IgD-negative memory B cell (primary cell): Measurements from ENCODE around the gene CATSPER1. TPM values are rescaled to one million over a fixed set of nuclear protein-coding genes. Genes with fewer than 3 reads are reported as not detected.
"Not testable (repeated sequence)": the region's sequence is repeated elsewhere in the genome, so short reads cannot be mapped to it uniquely, and the experiment has no call there.

ENCODE experiments used
- H3K27ac Mint-ChIP-seq, 3 donors: one replicate each; pipeline ENCODE4 v1.8.0; 2020 to 2022; ENCODE audit warnings: mild to moderate bottlenecking in 3 of 3, mixed read lengths in 3 of 3, moderate library complexity in 1 of 3
- H3K27me3 Mint-ChIP-seq: one replicate; pipeline ENCODE4 v1.8.0; 2021; ENCODE audit warnings: mixed read lengths
- H3K36me3 Mint-ChIP-seq: one replicate; pipeline ENCODE4 v1.8.0; 2020; ENCODE audit warnings: mild to moderate bottlenecking, mixed read lengths
- H3K4me1 Mint-ChIP-seq, 3 donors: one replicate each; pipeline ENCODE4 v1.8.0; 2020 to 2022; ENCODE audit warnings: mixed read lengths in 3 of 3, mild to moderate bottlenecking in 1 of 3
- H3K4me3 Mint-ChIP-seq, 4 donors: one replicate each; pipeline ENCODE4 v1.8.0; 2020 to 2022; ENCODE audit warnings: mild to moderate bottlenecking in 4 of 4, mixed read lengths in 4 of 4, moderate library complexity in 3 of 4
- H3K9me3 Mint-ChIP-seq, 3 donors: one replicate each; pipeline ENCODE4 v1.8.0; 2020 to 2021; ENCODE audit warnings: mixed read lengths in 3 of 3, mild to moderate bottlenecking in 1 of 3
- polyA plus RNA-seq: library from polyadenylated mRNA; unstranded; fragments of 300-500 nt; fragmentation: Illumina TruSeq; gene quantifications from one replicate; pipeline ENCODE4 v1.2.3, GENCODE V29; 2021

CATSPER1 gene
- polyA plus RNA-seq, 1 donor from 2014 or later: not detected

DNA sequence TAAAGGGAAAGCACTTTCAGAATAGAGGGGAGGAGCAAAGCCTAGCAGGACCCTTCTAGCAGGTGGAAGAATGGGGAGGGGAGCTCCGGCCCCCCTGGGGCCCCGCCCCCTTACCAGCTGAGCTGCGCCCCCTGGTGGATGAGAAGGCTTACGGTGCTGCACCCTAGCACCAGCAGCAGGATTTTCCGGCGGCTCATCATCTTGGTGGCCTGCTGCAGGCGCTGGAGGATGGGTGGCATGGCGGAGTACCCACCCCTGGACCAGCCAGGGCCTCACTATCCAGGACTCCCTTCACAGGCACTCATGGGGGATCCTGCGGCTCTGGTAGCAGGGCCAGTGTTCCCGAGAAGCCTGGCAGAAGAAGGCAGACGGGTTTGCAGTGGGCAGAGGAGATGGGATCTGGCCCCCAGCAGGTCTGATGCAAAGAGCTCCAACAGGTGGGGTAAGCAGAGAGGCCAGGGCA lies 18.9 kb upstream of the CATSPER1 start:
- H3K27me3 Mint-ChIP-seq: peaks cover 5% of the 10 kb centered on the region
- peak overlapping the region in 2 of 4 donors; percentile 50 to 57 for H3K4me3 Mint-ChIP-seq
- peaks cover 2% of the 10 kb centered on the region for H3K36me3 Mint-ChIP-seq
- no peaks in the 10 kb centered on the region for H3K9me3 Mint-ChIP-seq
- peaks cover 4 to 8% (median 6%) of the 10 kb centered on the region in 3 donors for H3K4me1 Mint-ChIP-seq
- peak overlapping the region in 1 of 3 donors; percentile 40 for H3K27ac Mint-ChIP-seq

- Mint-ChIP-seq H3K36me3 (peaks cover 2% of the 10 kb centered on the region), H3K9me3 (no peaks in the 10 kb centered on the region), H3K4me3 (peak overlapping the region in 3 of 4 donors; percentile 25 to 65 (median 57)), H3K27me3 (peaks cover 5% of the 10 kb centered on the region), H3K4me1 (peaks cover 4 to 8% (median 6%) of the 10 kb centered on the region in 3 donors), H3K27ac (peak overlapping the region in 1 of 3 donors; percentile 40)
These were observed 18.5 kb upstream of the CATSPER1 start for GRCh38 chr11:66044757-66045156.

DNA sequence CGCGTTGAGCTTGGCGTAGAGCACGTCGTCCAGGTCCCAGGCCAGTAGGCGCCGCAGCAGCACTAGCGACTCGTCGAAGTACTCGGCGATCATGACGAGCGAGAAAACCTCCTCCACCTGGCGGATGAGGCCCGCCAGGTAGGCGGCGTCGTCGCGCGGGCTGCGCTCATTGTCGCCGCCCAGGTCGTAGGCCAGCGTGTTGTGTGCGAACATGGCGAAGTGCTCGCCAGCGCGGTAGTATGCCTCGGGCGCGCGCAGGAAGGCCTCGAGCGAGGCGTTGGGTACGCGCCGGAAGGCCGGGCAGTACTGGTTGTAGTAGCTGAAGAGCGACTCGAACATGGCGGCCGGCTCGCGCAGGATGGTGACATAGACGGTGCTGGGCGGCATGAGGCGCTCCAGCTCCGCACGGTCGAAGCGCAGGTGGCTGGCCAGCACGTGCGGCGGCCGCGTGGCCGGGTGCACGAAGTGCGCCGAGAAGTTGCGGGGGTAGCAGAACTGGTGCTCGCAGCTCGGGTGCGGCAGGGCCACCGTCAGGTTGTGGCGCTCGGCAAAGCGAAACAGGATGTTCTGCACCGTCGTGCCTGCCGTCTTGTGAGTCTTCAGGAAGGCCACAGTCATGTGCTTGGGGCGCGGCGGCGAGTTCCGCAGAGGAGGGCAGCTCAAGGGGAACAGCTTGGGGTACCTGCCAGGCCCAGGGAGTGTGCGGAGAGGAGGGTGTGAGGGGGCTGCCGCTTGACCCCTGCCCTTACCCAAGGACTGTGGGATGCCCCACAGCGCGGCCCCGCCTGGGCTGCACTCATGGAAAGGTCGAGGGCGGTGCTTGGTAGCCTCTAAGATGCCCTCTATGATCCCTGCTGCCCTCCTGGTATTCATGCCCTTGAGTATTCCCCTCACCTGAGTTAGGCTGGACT lies 17.0 kb upstream of the CATSPER1 start:
- Mint-ChIP-seq H3K36me3 (peaks cover 2% of the 10 kb centered on the region), H3K9me3 (no peaks in the 10 kb centered on the region), H3K4me3 (no peak overlapping the region), H3K27ac (no peak overlapping the region), H3K27me3 (no peaks in the 10 kb centered on the region), H3K4me1 (peaks cover 4 to 8% (median 6%) of the 10 kb centered on the region in 3 donors)

DNA sequence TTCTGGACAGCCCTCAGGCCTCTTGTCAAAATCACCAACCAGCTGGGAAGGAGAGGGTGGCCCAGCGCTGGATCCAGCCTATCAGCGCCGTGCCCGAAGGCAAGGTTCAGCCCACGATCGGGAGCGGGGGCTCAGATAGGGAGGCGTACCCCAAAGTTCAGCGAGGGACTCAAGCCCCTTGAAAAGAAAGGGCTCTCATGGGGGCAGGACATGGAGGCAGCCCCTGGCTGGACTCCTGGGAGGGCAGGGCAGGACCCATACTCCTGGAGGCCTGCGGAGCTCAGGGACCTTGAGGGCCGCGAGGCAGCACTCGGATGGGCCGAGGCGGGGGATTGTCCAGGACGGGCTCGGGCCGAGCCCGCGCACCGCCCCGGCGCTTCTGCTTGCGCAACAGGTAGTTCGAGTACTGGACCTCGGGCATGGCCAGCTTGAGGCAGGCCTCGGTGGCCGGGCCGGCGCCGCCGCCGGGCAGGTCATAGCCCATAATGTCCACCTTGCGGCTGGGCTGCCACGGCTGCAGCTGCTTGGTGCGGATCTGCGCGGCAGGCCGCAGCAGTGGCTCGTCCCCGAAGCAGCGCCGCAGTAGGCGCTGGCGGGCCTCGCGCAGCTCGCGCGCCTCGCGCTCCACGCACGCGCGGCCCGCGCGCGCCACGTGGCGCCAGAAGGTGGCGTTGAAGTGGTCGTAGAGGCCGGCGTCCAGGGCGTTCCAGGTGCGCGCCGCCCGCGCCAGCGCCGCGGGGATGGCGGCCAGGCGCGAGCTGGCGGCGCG lies 16.1 kb upstream of the CATSPER1 start:
- Mint-ChIP-seq H3K9me3 (no peaks in the 10 kb centered on the region), H3K4me1 (peaks cover 4 to 8% (median 6%) of the 10 kb centered on the region in 3 donors), H3K27me3 (no peaks in the 10 kb centered on the region), H3K36me3 (peaks cover 2% of the 10 kb centered on the region), H3K27ac (no peak overlapping the region), H3K4me3 (no peak overlapping the region)

DNA sequence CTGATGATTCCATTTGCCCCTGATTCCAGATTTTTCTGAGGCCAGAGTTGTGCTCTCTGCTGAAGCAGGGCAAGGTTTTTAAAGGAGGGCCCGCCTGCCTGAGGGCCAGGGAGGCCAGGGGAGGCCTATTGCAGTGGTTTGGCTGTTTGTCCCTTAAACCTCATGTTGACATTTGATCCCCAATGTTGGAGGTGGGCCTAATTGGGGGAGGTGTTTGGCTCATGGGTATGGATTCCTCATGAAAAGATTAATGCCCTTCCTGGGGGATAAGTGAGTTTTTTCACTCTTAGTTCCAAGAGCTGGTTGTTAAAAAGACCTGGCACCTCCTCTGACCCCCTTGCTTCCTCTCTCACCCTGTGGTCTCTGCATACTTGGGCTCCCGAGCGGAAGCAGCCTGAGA lies 13.5 kb upstream of the CATSPER1 start:
- Mint-ChIP-seq H3K27ac (no peak overlapping the region), H3K27me3 (peaks cover 6% of the 10 kb centered on the region), H3K9me3 (peaks cover 0 to 2% (median 0%) of the 10 kb centered on the region in 3 donors), H3K36me3 (peaks cover 2% of the 10 kb centered on the region), H3K4me3 (no peak overlapping the region), H3K4me1 (peaks cover 0 to 3% (median 2%) of the 10 kb centered on the region in 3 donors)

GRCh38 chr11:66037327-66037726 lies 11.0 kb upstream of the CATSPER1 start:
- H3K27me3 Mint-ChIP-seq: peaks cover 7% of the 10 kb centered on the region
- H3K9me3 Mint-ChIP-seq: peaks cover 0 to 2% (median 0%) of the 10 kb centered on the region in 3 donors
- no peaks in the 10 kb centered on the region for H3K36me3 Mint-ChIP-seq
- H3K27ac Mint-ChIP-seq: no peak overlapping the region
- H3K4me1 Mint-ChIP-seq: no peaks in the 10 kb centered on the region
- H3K4me3 Mint-ChIP-seq: no peak overlapping the region

DNA sequence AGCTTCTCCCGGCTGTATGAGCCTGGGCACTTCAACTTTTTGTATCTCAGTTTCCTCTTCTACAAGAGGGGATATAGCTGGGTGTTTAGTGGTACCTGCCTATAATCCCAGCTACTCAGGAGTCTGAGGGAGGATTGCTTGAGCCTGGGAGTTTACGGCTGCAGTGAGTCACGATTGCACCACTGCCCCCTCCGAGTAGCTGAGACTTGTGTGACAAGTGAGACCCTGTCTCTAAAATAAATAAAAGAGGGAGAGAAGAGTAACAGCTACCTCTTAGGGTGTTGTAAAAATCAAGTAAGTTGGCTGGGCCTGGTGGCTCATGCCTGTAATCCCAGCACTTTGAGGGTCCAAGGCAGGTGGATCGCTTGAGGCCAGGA lies 10.0 kb upstream of the CATSPER1 start:
- Mint-ChIP-seq H3K4me1 (no peaks in the 10 kb centered on the region), H3K27ac (no peak overlapping the region), H3K9me3 (peaks cover 0 to 2% (median 0%) of the 10 kb centered on the region in 3 donors), H3K27me3 (peaks cover 7% of the 10 kb centered on the region), H3K4me3 (no peak overlapping the region), H3K36me3 (no peaks in the 10 kb centered on the region)

GRCh38 chr11:66035653-66036333 lies 9.5 kb upstream of the CATSPER1 start:
- Mint-ChIP-seq H3K27me3 (peaks cover 7% of the 10 kb centered on the region), H3K27ac (no peak overlapping the region), H3K4me3 (no peak overlapping the region), H3K4me1 (no peaks in the 10 kb centered on the region), H3K9me3 (peaks cover 0 to 2% (median 0%) of the 10 kb centered on the region in 3 donors), H3K36me3 (no peaks in the 10 kb centered on the region)

GRCh38 chr11:66032957-66033735 lies 6.9 kb upstream of the CATSPER1 start:
- Mint-ChIP-seq H3K4me3 (no peak overlapping the region), H3K4me1 (no peaks in the 10 kb centered on the region), H3K9me3 (peaks cover 0 to 2% (median 0%) of the 10 kb centered on the region in 3 donors), H3K27me3 (peaks cover 7% of the 10 kb centered on the region), H3K36me3 (no peaks in the 10 kb centered on the region), H3K27ac (peak overlapping the region in 1 of 3 donors; percentile 39)

DNA sequence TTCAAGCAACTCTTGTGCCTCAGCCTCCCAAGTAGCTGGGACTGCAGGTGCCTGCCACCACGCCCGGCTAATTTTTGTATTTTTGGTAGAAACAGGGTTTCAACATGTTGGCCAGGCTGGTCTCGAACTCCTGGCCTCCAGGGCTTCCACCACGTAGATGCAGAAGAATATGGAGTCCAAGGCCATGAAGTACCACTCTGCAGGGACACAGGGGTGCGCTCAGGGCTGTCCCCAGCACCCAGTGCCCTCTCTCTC lies 3.2 kb downstream of the CATSPER1 start:
- H3K36me3 Mint-ChIP-seq, H3K27ac Mint-ChIP-seq, H3K4me1 Mint-ChIP-seq, H3K4me3 Mint-ChIP-seq, H3K27me3 Mint-ChIP-seq, H3K9me3 Mint-ChIP-seq: not testable (repeated sequence)

GRCh38 chr11:66022401-66023185 lies 3.7 kb downstream of the CATSPER1 start:
- H3K27ac Mint-ChIP-seq: peak overlapping the region in 1 of 3 donors; percentile 28
- H3K4me1 Mint-ChIP-seq: peaks cover 2 to 5% (median 2%) of the 10 kb centered on the region in 3 donors
- H3K9me3 Mint-ChIP-seq: no peaks in the 10 kb centered on the region
- peak overlapping the region in 3 of 4 donors; percentile 16 to 80 (median 45) for H3K4me3 Mint-ChIP-seq
- peaks cover 1% of the 10 kb centered on the region for H3K36me3 Mint-ChIP-seq
- H3K27me3 Mint-ChIP-seq: no peaks in the 10 kb centered on the region

- peaks cover 2 to 5% (median 2%) of the 10 kb centered on the region in 3 donors for H3K4me1 Mint-ChIP-seq
- H3K4me3 Mint-ChIP-seq: peak overlapping the region in 1 of 4 donors; percentile 12
- H3K9me3 Mint-ChIP-seq: no peaks in the 10 kb centered on the region
- H3K27me3 Mint-ChIP-seq: no peaks in the 10 kb centered on the region
- no peaks in the 10 kb centered on the region for H3K36me3 Mint-ChIP-seq
- no peak overlapping the region for H3K27ac Mint-ChIP-seq
These were observed 5.5 kb downstream of the CATSPER1 start for GRCh38 chr11:66020618-66021357.

- Mint-ChIP-seq H3K36me3 (no peaks in the 10 kb centered on the region), H3K27ac (no peak overlapping the region), H3K27me3 (no peaks in the 10 kb centered on the region), H3K9me3 (no peaks in the 10 kb centered on the region), H3K4me1 (peaks cover 2 to 5% (median 2%) of the 10 kb centered on the region in 3 donors), H3K4me3 (no peak overlapping the region)
These were observed 6.1 kb downstream of the CATSPER1 start for GRCh38 chr11:66020212-66020611.
